C4-2B (cell line): ENCODE data around the gene ASCC2.

ENCODE experiments used
- H3K27ac ChIP-seq: fragments of 450-650 bp; 2 replicates; pipeline ENCODE4 v1.5.1; 2017
- CTCF ChIP-seq: fragments of 450-650 bp; conservative IDR thresholded peaks from 2 replicates; pipeline ENCODE4 v1.5.1; 2017; ENCODE audit warnings: mild to moderate bottlenecking
- ZFX ChIP-seq: fragments of 450-650 bp; IDR thresholded peaks from 2 replicates; pipeline ENCODE4 v1.6.1; 2017

The ASCC2 gene

GRCh38 chr22:29806196-29806595 is 31.9 kb downstream of the ASCC2 start:
- TF ChIP-seq CTCF: no peak
- TF ChIP-seq ZFX: no peak
- H3K27ac ChIP-seq: no peak overlapping the region

- H3K27ac ChIP-seq: no peak overlapping the region
- TF ChIP-seq ZFX: no peak
- no peak for TF ChIP-seq CTCF
Measured at GRCh38 chr22:29804985-29805384, 33.1 kb downstream of the ASCC2 start.

- TF ChIP-seq ZFX (no peak), CTCF (no peak)
- no peak overlapping the region for H3K27ac ChIP-seq
Measured at GRCh38 chr22:29803190-29803589, 34.9 kb downstream of the ASCC2 start.

DNA sequence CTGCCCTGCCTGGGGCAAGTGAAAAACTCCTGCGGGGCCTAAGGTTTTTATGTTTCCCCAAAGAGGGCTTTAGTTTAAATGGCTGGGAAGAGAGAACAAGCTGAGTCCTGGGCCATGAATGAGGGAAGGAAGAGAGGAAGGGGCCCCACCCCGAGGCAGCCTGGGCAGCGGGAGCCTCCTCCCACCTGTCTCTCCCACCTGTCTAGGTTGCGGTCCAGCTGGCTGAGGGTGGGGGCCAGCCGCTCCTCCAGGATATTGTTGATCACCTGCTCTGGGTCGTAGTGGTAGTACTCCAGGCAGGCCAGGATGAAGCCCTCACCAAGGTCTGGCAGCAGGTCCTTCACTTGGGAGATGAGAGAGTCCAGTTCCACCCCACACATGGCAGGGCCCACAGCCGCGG is 36.3 kb downstream of the ASCC2 start:
- no peak for TF ChIP-seq ZFX
- peak overlapping the region; percentile 99 for H3K27ac ChIP-seq

DNA sequence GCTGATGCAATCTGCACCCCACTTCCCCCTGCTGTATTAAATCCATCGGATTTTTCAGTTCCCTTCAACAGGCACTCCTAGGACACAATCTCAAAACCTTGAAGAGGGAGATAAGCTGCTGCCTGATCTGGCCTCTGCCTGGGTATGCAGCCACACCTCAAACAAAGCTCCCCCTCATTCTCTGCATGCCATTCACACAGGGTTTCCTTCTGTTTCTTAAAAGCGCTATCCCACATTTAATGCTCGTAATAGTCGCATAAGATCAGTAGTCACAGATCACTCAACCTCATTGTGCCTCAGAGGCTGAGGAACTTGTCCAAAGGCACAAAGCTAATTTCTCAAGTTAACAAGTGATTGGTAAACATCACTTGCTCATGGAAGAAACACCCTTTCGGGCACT is 36.9 kb downstream of the ASCC2 start:
- no peak for TF ChIP-seq CTCF
- no peak for TF ChIP-seq ZFX
- peak overlapping the region; percentile 99 for H3K27ac ChIP-seq

GRCh38 chr22:29799217-29799680 is 38.8 kb downstream of the ASCC2 start:
- peak overlapping the region; percentile 99 for H3K27ac ChIP-seq
- no peak; the same call in 1 of the 2 replicates for TF ChIP-seq ZFX
- no peak for TF ChIP-seq CTCF

GRCh38 chr22:29798801-29799200 is 39.3 kb downstream of the ASCC2 start:
- H3K27ac ChIP-seq: peak overlapping the region; percentile 99
- TF ChIP-seq CTCF: no peak
- no peak; the same call in 1 of the 2 replicates for TF ChIP-seq ZFX

GRCh38 chr22:29798318-29798717 is 39.8 kb downstream of the ASCC2 start:
- H3K27ac ChIP-seq: peak overlapping the region; percentile 99

More at GRCh38 chr22:29798318-29798717, 39.8 kb downstream of the ASCC2 start:
- TF ChIP-seq ZFX: 0 out of 2 replicates have a peak, but pooled peaks have one; percentile 6
- no peak for TF ChIP-seq CTCF
